Left lobe of liver (tissue), 2 donors: Measurements from ENCODE around the gene CCDC32. TPM values are rescaled to one million over a fixed set of nuclear protein-coding genes. Genes with fewer than 3 reads are reported as not detected.
A peak's percentile ranks its signal among the peaks of the same experiment; 100 is the strongest.

Source experiments
- ATAC-seq: fragments of 200-7000 bp; cut with Tn5 transposase; one replicate; pipeline ENCODE4 v1.9.1; 2020; ENCODE audit warnings: mild to moderate bottlenecking, moderate library complexity
- DNase-seq: peaks from one replicate; pipeline ENCODE4 v3.0.0-alpha.2; 2020; ENCODE audit warnings: low spot score
- total RNA-seq: library from RNA; stranded (reverse); gene quantifications from one replicate; pipeline ENCODE4 v1.2.1, GENCODE V29; 2021
- donor health status: DM: no; HTN: no; CAD: no; lungs with moderate emphysema.
- donor health status: DM: no; HTN: yes; CAD: no.

The CCDC32 gene
- total RNA-seq, 1 donor from 2014 or later = 6.5 TPM

DNA sequence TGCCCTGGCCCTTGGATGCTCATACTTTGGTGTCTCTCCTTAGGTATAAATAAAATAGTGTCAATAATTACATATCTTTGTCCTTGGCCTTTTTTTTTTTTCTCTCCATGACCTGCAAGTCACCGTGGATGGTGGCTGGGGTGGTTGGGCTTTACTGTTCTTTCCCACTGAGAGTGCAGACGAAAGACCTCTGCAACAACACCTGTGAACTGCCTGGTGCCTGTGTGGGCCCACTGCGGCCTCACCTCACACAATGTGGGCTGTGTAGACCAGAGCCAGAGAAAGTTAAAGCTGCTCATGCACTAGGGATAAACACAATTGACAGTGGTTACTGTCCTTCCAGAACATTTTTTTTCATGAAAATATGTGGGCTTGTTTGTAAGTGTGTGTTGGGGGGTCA is 39.0 kb downstream of the CCDC32 start:
- DNase-seq = no peak
- ATAC-seq = no peak

DNA sequence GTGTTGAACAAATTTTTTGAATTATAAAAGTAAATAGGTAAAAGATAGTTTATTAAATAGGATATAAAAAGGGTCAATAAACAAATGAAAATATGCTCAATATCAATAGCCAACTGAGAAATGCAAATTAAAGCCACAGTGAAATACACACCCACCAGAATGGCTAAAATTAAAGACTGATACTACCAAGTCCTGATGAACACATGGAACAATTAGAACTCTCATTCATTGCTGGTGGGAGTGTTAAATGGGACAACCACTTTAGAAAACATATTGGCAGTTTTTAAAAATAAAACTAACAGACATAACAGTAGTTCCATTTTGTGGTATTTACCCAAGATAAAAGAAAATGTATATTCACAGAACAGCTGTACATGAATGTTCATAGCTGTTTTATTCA is 41.2 kb downstream of the CCDC32 start:
- DNase-seq (no peak), ATAC-seq (no peak)

DNA sequence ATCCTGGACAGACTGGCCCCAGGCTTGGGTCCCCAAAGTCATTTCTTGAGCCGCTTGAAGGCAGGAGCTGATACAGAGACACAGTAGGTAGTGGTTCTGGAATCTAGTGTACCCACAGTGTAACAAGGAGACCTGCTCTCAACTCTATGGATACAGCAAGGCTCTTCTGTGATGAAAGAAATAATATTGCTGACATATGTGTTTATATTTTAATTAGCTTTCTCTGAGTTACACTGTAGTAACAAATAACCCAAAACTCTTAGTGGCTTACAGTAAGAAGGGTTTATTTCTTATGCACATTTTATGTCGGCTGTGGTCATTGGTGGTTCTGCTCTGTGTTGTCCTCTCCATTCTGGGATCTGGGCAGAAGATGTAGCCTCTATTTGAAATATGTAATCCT is 48.5 kb downstream of the CCDC32 start:
- ATAC-seq = no peak

DNA sequence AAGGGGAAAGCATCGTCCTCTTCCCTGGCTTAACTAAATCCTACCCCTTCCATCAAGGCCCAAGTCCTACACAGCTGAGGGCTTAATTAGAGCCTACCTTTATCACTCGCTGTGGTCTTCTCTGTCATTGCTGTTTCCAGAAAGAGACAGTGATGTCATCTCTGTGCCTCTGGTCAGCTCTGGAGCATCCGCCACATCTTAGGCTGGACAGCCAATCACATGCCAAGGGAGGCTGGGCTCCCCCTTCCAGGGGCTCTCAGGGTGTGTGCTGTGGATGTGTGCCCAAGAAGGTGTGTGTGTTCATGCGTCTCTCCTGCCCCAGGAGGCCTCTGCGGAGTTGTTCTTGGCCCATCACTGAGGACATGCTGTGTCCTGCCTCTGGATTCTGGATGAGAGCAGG is 51.2 kb downstream of the CCDC32 start:
- no peak for ATAC-seq
- DNase-seq = no peak

More for the DNA sequence above, 48.5 kb downstream of the CCDC32 start:
- DNase-seq = no peak

DNA sequence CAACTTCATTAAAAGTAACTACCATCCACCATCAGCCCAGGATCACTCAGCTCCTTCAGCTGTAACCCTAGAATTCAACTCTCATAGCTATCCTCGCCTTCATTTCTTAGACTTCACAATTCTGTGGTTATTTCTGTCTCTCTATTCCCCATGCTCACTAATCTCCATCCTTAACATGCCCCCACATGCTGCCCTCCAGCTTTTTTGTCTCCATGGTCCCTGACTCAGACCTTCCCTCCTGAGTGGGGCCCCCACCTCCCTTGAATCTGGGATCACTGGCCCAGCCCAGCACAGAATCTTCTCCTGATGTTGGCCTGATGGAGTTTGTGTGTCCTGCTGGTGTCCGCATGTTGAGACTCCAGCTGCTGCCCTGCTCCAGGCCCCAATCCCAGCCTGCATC is 52.4 kb downstream of the CCDC32 start:
- ATAC-seq = no peak

DNA sequence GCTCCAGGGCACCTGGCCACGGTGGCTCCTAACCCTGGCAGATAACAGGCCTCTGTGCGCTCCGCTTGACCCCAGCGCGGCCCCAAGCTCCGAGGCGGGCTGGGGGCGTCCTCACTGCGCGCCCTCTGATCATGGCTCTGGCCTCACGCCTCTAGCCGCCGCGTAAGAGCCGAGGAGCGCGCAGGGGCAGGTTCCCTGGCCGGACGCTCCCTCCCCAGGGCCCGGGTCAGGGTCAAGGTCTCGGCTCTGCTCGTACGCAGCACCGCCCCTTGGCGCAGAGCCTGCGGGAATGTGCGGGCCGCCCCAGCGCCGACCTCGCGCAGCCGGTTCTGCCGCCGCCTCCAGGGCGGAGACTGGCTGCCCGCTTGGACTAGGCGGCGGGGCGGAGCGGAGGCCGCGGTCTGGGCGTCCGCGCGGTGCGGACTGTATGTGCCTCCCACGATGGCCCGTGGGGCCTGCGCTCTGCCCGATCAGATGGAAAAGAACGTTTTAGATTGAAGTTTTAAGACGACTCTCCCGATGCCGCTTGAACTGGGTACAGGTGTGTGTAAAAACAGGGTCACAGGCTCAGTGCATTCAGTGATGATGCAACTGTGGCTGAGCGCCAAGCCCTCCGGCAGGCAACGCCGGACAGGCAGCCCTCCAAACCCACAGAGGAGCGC is 53.2 kb downstream of the CCDC32 start:
- ATAC-seq (peak; percentile 89), DNase-seq (peak; percentile 98)

More for the DNA sequence above, 52.4 kb downstream of the CCDC32 start:
- no peak for DNase-seq

DNA sequence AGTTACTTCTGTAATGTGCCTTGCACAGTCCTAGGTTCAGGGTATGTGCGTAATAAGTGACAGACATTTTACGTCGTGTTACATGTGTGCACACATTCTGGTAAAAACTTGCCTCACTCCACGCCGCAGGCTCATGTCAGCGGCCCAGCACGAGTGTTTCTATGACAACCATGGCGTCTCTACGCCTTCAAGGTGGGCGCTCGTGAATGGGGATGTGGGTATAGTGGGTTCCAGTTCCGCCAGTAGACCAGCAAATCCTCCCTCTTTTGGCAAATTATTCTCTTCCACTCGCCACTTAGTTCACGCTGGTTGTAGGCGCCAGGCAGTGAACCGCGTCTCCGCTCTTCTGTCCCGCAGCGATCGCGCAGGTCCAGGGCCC is 53.8 kb downstream of the CCDC32 start:
- ATAC-seq (peak; percentile 23), DNase-seq (no peak)

DNA sequence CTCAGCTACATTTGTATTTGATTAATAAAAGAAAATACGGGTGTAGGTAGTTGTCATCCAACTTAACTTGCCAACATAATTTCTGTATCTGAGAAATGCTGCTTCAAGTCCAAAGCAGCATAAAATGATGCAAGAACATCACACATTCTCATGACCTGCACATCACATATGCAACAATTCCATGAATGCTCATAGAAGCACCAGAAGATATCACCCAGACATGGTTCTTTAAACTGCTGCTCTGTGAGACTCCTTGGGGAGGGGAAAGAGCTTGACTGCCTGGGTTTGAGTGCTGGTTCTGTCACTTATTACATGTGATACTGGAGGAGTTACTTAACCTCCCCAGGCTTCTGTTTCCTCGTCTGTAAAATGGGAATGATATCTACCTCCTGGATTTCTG is 54.6 kb downstream of the CCDC32 start:
- no peak for ATAC-seq
- no peak for DNase-seq

DNA sequence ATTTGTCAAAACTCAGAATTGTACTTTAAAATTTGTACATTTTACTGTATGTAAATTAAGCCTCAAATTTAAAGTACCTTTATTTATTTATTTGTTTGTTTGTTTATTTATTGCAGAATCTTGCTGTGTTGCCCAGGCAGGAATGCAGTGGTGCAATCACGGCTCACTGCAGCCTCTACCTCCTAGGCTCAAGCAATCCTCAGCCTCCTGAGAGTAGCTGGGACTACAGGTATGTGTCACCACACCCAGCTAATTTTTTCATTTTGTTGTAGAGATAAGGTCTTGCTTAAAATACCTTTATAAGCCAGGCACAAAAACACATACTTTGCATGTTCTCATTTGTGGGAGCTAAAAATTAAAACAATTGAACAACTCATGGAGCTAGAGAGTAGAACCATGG is 56.6 kb downstream of the CCDC32 start:
- DNase-seq = no peak
- no peak for ATAC-seq

DNA sequence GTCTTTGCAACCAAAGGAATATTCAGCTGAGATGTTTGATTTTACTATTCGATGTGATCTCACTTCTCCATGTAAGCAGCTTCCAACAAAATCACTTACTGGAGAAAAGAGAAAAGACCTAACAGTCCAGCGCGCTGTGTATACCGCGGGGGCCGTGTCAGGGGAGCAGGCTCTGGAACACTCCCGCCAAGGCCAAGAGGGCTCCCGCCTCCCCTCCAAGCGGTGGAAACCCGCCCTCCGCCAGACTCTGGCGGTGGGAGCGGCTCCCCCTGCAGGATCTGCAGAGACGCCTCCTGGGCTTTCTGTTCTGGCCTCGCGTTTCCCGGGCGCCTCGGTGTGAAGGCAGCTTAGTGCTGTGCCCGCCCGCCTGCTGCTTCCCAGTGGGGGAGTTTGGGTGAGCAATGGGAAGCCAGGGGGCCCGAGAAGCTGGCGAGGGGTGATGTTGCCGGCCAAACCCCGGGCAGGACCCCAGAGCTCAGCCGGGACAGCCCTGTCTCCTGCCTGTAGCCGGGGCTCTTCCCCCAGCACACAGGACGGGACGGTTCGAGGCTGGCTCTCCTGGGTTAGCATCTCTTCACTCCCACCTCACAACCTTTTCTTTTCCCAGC is 57.8 kb downstream of the CCDC32 start:
- ATAC-seq (peak; percentile 70), DNase-seq (peak; percentile 75)

Other genes with a start within 250 kb of the CCDC32 start
- 7.7 TPM for gene INAFM2, start 241.3 kb downstream of the CCDC32 start, total RNA-seq
- 16.6 TPM for gene CCDC9B, start 224.1 kb downstream of the CCDC32 start, total RNA-seq
- not detected for gene PHGR1, start 214.0 kb downstream of the CCDC32 start, total RNA-seq
- 0.25 TPM for gene DISP2, start 206.8 kb downstream of the CCDC32 start, total RNA-seq
- 9.2 TPM for gene KNSTRN, start 182.3 kb downstream of the CCDC32 start, total RNA-seq
- 229 TPM for gene IVD, start 159.2 kb downstream of the CCDC32 start, total RNA-seq
- gene BAHD1, start 124.1 kb downstream of the CCDC32 start, total RNA-seq = 12.8 TPM
- 5.3 TPM for gene CHST14, start 94.1 kb downstream of the CCDC32 start, total RNA-seq
- gene RPUSD2, start 4.3 kb upstream of the CCDC32 start, total RNA-seq = 7.4 TPM
- gene KNL1, start 29.2 kb upstream of the CCDC32 start, total RNA-seq = 1.7 TPM
- 0.38 TPM for gene RAD51, start 130.1 kb upstream of the CCDC32 start, total RNA-seq
- gene RMDN3, start 190.2 kb upstream of the CCDC32 start, total RNA-seq = 47.3 TPM
- gene GCHFR, start 199.0 kb upstream of the CCDC32 start, total RNA-seq = 106 TPM
- 1.0 TPM for gene C15orf62, start 204.9 kb upstream of the CCDC32 start, total RNA-seq
- gene ZFYVE19, start 242.0 kb upstream of the CCDC32 start, total RNA-seq = 19.9 TPM
- gene DNAJC17, start 242.4 kb upstream of the CCDC32 start, total RNA-seq = 31.3 TPM